BLaER1 treated with 17β-estradiol and CSF1 and Interleukin-3, amounts not matched to agents 10 nM and 100 nM (cell line): Measurements from ENCODE around the gene LY86.

ENCODE experiments used
- H3K27ac ChIP-seq, 11 experiments: shearing (Covaris generic); formaldehyde crosslinking; 2 replicates each; pipeline ENCODE4 v1.8.1; 2022
- H3K27me3 ChIP-seq, 11 experiments: shearing (Covaris generic); formaldehyde crosslinking; 2 replicates each; pipeline ENCODE4 v1.8.1; 2022
- H3K36me3 ChIP-seq, 11 experiments: shearing (Covaris generic); formaldehyde crosslinking; 2 replicates each; pipeline ENCODE4 v1.8.1; 2022
- H3K4me1 ChIP-seq, 10 experiments: shearing (Covaris generic); formaldehyde crosslinking; 2 replicates each; pipeline ENCODE4 v1.8.1; 2022
- H3K4me2 ChIP-seq, 11 experiments: shearing (Covaris generic); formaldehyde crosslinking; 2 replicates each; pipeline ENCODE4 v1.8.1; 2022
- H3K4me3 ChIP-seq, 10 experiments: shearing (Covaris generic); formaldehyde crosslinking; 2 replicates each; pipeline ENCODE4 v1.8.1; 2022
- H3K9ac ChIP-seq, 11 experiments: shearing (Covaris generic); formaldehyde crosslinking; 2 replicates each; pipeline ENCODE4 v1.8.1; 2022
- H3K9me3 ChIP-seq, 11 experiments: shearing (Covaris generic); formaldehyde crosslinking; replicated peaks in 1 of 11; 2 replicates each; pipeline ENCODE4 v1.8.1; 2022
- H4K20me1 ChIP-seq, 11 experiments: shearing (Covaris generic); formaldehyde crosslinking; 2 replicates each; pipeline ENCODE4 v1.8.1; 2022
- Cebpa-rat ChIP-seq, 11 experiments: shearing (Covaris generic); IDR thresholded peaks; 2 replicates each; pipeline ENCODE4 v1.8.1; 2022

Gene LY86

GRCh38 chr6:6697620-6698019, 109.1 kb downstream of the LY86 start:
- Histone ChIP-seq H4K20me1 (no peaks in the 10 kb centered on the region), H3K9ac (0 out of 22 replicates have a peak overlapping the region, but pooled peaks of 1 of the 11 experiments have one; percentile 11), H3K4me1 (peaks cover 75 to 91% (median 84%) of the 10 kb centered on the region in 10 experiments), H3K27ac (peak overlapping the region in 9 of 11 experiments; percentile 23 to 60 (median 47); a peak in 14 of 22 replicates), H3K4me3 (no peak overlapping the region), H3K27me3 (no peaks in the 10 kb centered on the region), H3K9me3 (peaks cover 0 to 3% (median 1%) of the 10 kb centered on the region in 11 experiments; a peak in 5 of 22 replicates), H3K36me3 (no peaks in the 10 kb centered on the region), H3K4me2 (peak overlapping the region; percentile 25 to 93 (median 69); a peak in 21 of 22 replicates)
- no peak for TF ChIP-seq Cebpa-rat (IDR thresholded peaks at IDR 0.05)

GRCh38 chr6:6699741-6700367, 111.3 kb downstream of the LY86 start:
- Histone ChIP-seq H3K4me1 (peaks cover 75 to 99% (median 91%) of the 10 kb centered on the region in 10 experiments), H3K27me3 (no peaks in the 10 kb centered on the region), H3K4me2 (peak overlapping the region; percentile 74 to 93 (median 81)), H4K20me1 (no peaks in the 10 kb centered on the region), H3K27ac (peak overlapping the region in 9 of 11 experiments; percentile 63 to 91 (median 76); a peak in 17 of 22 replicates), H3K4me3 (no peak overlapping the region), H3K9me3 (no peaks in the 10 kb centered on the region), H3K36me3 (no peaks in the 10 kb centered on the region), H3K9ac (peak overlapping the region in 6 of 11 experiments; percentile 67 to 82 (median 74); a peak in 9 of 22 replicates)
- TF ChIP-seq Cebpa-rat (IDR thresholded peaks at IDR 0.05) = no peak

- H3K9ac ChIP-seq = peak overlapping the region in 9 of 11 experiments; percentile 37 to 82 (median 71); a peak in 16 of 22 replicates
- no peaks in the 10 kb centered on the region for H3K9me3 ChIP-seq
- no peaks in the 10 kb centered on the region for H3K36me3 ChIP-seq
- no peaks in the 10 kb centered on the region for H4K20me1 ChIP-seq
- TF ChIP-seq Cebpa-rat (IDR thresholded peaks at IDR 0.05) = no peak
- peak overlapping the region in 4 of 10 experiments; percentile 44 to 55 (median 50); a peak in 3 of 20 replicates for H3K4me3 ChIP-seq
- peak overlapping the region in 9 of 11 experiments; percentile 63 to 91 (median 76); a peak in 18 of 22 replicates for H3K27ac ChIP-seq
- H3K4me2 ChIP-seq = peak overlapping the region; percentile 74 to 93 (median 81)
- H3K4me1 ChIP-seq = peaks cover 68 to 98% (median 85%) of the 10 kb centered on the region in 10 experiments
- no peaks in the 10 kb centered on the region for H3K27me3 ChIP-seq
These were observed 112.1 kb downstream of the LY86 start for GRCh38 chr6:6700407-6701270.

GRCh38 chr6:6701864-6702263, 113.3 kb downstream of the LY86 start:
- peak overlapping the region; percentile 74 to 93 (median 81) for H3K4me2 ChIP-seq
- TF ChIP-seq Cebpa-rat (IDR thresholded peaks at IDR 0.05) = peak in 7 of 11 experiments; percentile 27 to 91 (median 53); a peak in 8 of 22 replicates
- no peaks in the 10 kb centered on the region for H3K27me3 ChIP-seq
- H3K36me3 ChIP-seq = no peaks in the 10 kb centered on the region
- H4K20me1 ChIP-seq = no peaks in the 10 kb centered on the region
- H3K9me3 ChIP-seq = no peaks in the 10 kb centered on the region
- peak overlapping the region in 9 of 11 experiments; percentile 63 to 91 (median 76); a peak in 18 of 22 replicates for H3K27ac ChIP-seq
- H3K4me1 ChIP-seq = peaks cover 55 to 88% (median 76%) of the 10 kb centered on the region in 10 experiments
- H3K4me3 ChIP-seq = peak overlapping the region in 8 of 10 experiments; percentile 20 to 56 (median 46); a peak in 13 of 20 replicates
- H3K9ac ChIP-seq = peak overlapping the region in 10 of 11 experiments; percentile 8 to 82 (median 70); a peak in 18 of 22 replicates

- H4K20me1 ChIP-seq = no peaks in the 10 kb centered on the region
- H3K9ac ChIP-seq = peak overlapping the region in 6 of 11 experiments; percentile 17 to 81 (median 44); a peak in 5 of 22 replicates
- peak overlapping the region in 8 of 11 experiments; percentile 12 to 91 (median 68); a peak in 13 of 22 replicates for H3K27ac ChIP-seq
- H3K9me3 ChIP-seq = no peaks in the 10 kb centered on the region
- H3K36me3 ChIP-seq = no peaks in the 10 kb centered on the region
- H3K4me3 ChIP-seq = no peak overlapping the region
- no peak for TF ChIP-seq Cebpa-rat (IDR thresholded peaks at IDR 0.05)
- peaks cover 56 to 70% (median 64%) of the 10 kb centered on the region in 10 experiments for H3K4me1 ChIP-seq
- H3K4me2 ChIP-seq = peak overlapping the region; percentile 59 to 86 (median 79); a peak in 21 of 22 replicates
- H3K27me3 ChIP-seq = no peaks in the 10 kb centered on the region
These were observed 115.2 kb downstream of the LY86 start for GRCh38 chr6:6703699-6704098.
